Jurkat, Clone E6-1 (cell line): ENCODE measurements around the gene FBXO7.

Experiments
- DNase-seq: peaks from one replicate; pipeline ENCODE4 v3.0.0-alpha.2; 2011; ENCODE audit warnings: low read depth, low spot score
- H3K4me3 ChIP-seq: 2 replicates; pipeline ENCODE4 v1.5.1; 2011; ENCODE audit warnings: mild to moderate bottlenecking, low read length, control low read depth, moderate library complexity

FBXO7 gene

DNA sequence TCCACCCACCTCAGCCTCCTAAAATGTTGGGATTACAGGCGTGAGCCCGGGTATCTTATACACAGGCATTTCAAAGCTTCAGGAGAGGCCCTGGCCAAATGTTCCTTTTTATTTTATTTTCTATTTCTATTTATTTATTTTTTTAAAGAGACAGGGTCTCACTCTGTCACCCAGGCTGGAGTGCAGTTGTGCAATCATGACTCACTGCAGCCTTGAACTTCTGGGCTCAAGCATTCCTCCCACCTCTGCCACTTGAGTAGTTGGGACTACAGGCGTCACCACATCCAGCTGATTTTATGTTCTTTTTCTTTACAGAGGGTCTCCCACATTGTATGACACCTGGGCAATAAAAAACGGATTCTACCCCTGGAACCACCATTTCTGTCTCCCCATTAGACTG lies 71.2 kb downstream of the FBXO7 start:
- no peak overlapping the region for H3K4me3 ChIP-seq
- no peak for DNase-seq

DNA sequence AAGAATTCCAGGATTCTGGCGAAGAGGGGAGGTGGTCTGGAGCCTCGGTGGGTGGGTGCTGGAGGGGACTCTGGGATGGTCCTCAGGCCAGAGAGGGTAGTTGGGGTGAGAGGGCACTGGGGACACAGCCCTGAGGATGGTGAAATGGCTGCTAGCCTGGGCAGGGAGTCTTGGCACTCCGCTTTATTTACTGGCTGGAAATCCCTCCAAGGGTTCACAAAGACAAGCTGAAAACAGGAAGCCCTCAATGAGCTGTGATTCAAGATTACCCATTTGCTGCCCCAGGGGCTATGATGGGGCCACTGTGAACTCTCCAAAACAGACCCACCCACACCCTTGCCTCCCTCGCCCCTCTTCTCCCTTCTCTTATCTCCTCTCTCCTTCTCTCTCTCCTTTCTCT lies 71.9 kb downstream of the FBXO7 start:
- no peak for DNase-seq
- no peak overlapping the region for H3K4me3 ChIP-seq

DNA sequence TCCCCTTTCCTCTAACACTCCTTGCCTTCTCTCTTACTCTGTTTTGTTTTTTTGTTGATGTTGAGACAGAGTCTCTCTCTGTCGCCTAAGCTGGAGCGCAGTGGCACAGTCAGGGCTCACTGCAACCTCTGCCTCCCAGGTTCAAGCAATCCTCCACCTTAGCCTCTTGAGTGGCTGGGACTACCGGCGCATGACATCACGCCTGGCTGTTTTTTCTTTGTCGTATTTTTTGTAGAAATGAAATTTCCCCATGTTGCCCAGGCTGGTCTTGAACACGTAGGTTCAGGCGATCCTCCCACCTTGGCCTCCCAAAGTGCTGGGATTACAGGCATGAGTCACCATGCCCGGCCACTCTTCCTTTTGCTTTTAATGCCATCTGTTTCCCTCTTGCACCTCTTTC lies 72.3 kb downstream of the FBXO7 start:
- H3K4me3 ChIP-seq = no peak overlapping the region
- no peak for DNase-seq

DNA sequence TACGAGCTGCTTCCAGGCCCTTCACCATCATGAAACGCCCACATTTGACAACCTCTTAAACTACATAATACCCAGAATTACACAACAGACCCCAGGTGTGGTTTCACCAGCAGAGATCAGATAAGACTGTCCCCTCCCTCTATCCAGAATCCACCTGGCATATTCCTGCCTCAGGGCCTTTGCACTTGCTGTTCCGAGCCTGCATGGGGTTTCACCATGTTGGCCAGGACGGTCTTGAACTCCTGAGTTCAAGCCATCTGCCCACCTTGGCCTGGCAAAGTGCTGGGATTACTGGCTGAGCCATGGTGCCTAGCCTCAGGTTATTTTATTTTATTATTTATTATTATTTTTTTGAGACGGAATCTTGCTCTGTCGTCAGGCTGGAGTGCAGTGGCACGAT lies 73.4 kb downstream of the FBXO7 start:
- DNase-seq = no peak
- no peak overlapping the region for H3K4me3 ChIP-seq
